Neural cell (in vitro differentiated cells): ENCODE results near the gene ASB18. TPM values are rescaled to one million over a fixed set of nuclear protein-coding genes. Genes with fewer than 3 reads are reported as not detected.

Experiments used
- H2AFZ ChIP-seq: fragments of 200-600, 300-800 bp; sonication (generic), shearing (Covaris generic); 2 replicates; pipeline ENCODE4 v1.6.0; 2014; ENCODE audit warnings: low read depth, mild to moderate bottlenecking, antibody characterized with exemption, low read length, moderate library complexity
- H3F3A ChIP-seq: fragments of 200-600 bp; shearing (Covaris generic); 2 replicates; pipeline ENCODE4 v1.6.1; 2016; ENCODE audit warnings: mild to moderate bottlenecking, moderate library complexity, mixed read lengths, antibody characterized with exemption, low read length; ENCODE audit not compliant: insufficient read depth, poor library complexity, severe bottlenecking
- H3K27ac ChIP-seq: fragments of 200-600, 300-800 bp; sonication (generic), shearing (Covaris generic); 2 replicates; pipeline ENCODE4 v1.5.1; 2014; ENCODE audit warnings: mild to moderate bottlenecking, low read length, moderate library complexity
- H3K27me3 ChIP-seq: fragments of 300-800, 200-600 bp; sonication (generic), shearing (Covaris generic); 2 replicates; pipeline ENCODE4 v1.6.0; 2014; ENCODE audit warnings: mild to moderate bottlenecking, low read depth, low read length, moderate library complexity; ENCODE audit not compliant: insufficient read depth
- H3K36me3 ChIP-seq: fragments of 300-800, 200-600 bp; sonication (generic), shearing (Covaris generic); 2 replicates; pipeline ENCODE4 v1.5.1; 2014; ENCODE audit warnings: mild to moderate bottlenecking, antibody characterized with exemption, low read length, moderate library complexity; ENCODE audit not compliant: insufficient read depth
- H3K4me2 ChIP-seq: fragments of 300-800, 200-600 bp; sonication (generic), shearing (Covaris generic); 2 replicates; pipeline ENCODE4 v1.6.0; 2014; ENCODE audit warnings: mild to moderate bottlenecking, low read length
- H3K4me3 ChIP-seq: fragments of 300-800, 200-600 bp; sonication (generic), shearing (Covaris generic); 2 replicates; pipeline ENCODE4 v1.5.1; 2014; ENCODE audit warnings: mild to moderate bottlenecking, low read length, moderate library complexity
- H3K79me2 ChIP-seq: fragments of 200-600 bp; shearing (Covaris generic); replicated peaks from 2 replicates; pipeline ENCODE4 v1.6.0; 2014; ENCODE audit warnings: mild to moderate bottlenecking, low read length, moderate library complexity; ENCODE audit not compliant: insufficient read depth
- H3K9ac ChIP-seq: fragments of 300-800, 200-600 bp; sonication (generic), shearing (Covaris generic); 2 replicates; pipeline ENCODE4 v1.6.1; 2016; ENCODE audit warnings: mild to moderate bottlenecking, low read length, mixed read lengths
- H3K9me2 ChIP-seq: fragments of 200-600 bp; shearing (Covaris generic); 2 replicates; pipeline ENCODE4 v1.6.1; 2016; ENCODE audit warnings: mild to moderate bottlenecking, low read length, mixed read lengths; ENCODE audit not compliant: insufficient read depth
- H3K9me3 ChIP-seq: fragments of 200-600, 300-800 bp; sonication (generic), shearing (Covaris generic); 2 replicates; pipeline ENCODE4 v1.6.1; 2016; ENCODE audit warnings: mild to moderate bottlenecking, mixed run types, low read length, moderate library complexity, mixed read lengths
- H4K20me1 ChIP-seq: fragments of 200-600 bp; shearing (Covaris generic); 2 replicates; pipeline ENCODE4 v1.6.1; 2016; ENCODE audit warnings: mild to moderate bottlenecking, mixed run types; ENCODE audit not compliant: insufficient read depth
- CTCF ChIP-seq: fragments of 450-650 bp; IDR thresholded peaks from 2 replicates; pipeline ENCODE4 v1.5.1; 2014; ENCODE audit warnings: antibody characterized with exemption, mild to moderate bottlenecking, moderate library complexity; ENCODE audit not compliant: poor library complexity, severe bottlenecking
- EP300 ChIP-seq: fragments of 450-650 bp; conservative IDR thresholded peaks from 2 replicates; pipeline ENCODE4 v1.6.1; 2014; ENCODE audit warnings: antibody characterized with exemption, mild to moderate bottlenecking, moderate library complexity; ENCODE audit not compliant: poor library complexity, severe bottlenecking
- EZH2 ChIP-seq: fragments of 200-600, 300-800 bp; shearing (Covaris generic), sonication (generic); IDR thresholded peaks from 2 replicates; pipeline ENCODE4 v1.6.1; 2014; ENCODE audit warnings: antibody characterized with exemption, low read length, borderline replicate concordance, mild to moderate bottlenecking; ENCODE audit not compliant: insufficient read depth, poor library complexity, severe bottlenecking
- MXI1 ChIP-seq: fragments of 450-650 bp; conservative IDR thresholded peaks from 2 replicates; pipeline ENCODE4 v1.6.1; 2014; ENCODE audit warnings: antibody characterized with exemption, mild to moderate bottlenecking; ENCODE audit not compliant: poor library complexity, severe bottlenecking
- POLR2AphosphoS5 ChIP-seq: IDR thresholded peaks from 2 replicates; pipeline ENCODE4 v1.6.1; 2012
- RAD21 ChIP-seq: fragments of 450-650 bp; conservative IDR thresholded peaks from 2 replicates; pipeline ENCODE4 v1.6.1; 2014; ENCODE audit warnings: antibody characterized with exemption, mild to moderate bottlenecking, moderate library complexity
- SMC3 ChIP-seq: fragments of 450-650 bp; conservative IDR thresholded peaks from 2 replicates; pipeline ENCODE4 v1.6.1; 2014; ENCODE audit warnings: antibody characterized with exemption, mild to moderate bottlenecking, moderate library complexity; ENCODE audit not compliant: poor library complexity
- TAF1 ChIP-seq: IDR thresholded peaks from 2 replicates; pipeline ENCODE4 v1.6.1; 2012; ENCODE audit warnings: low read depth
- polyA plus RNA-seq: library from polyadenylated mRNA; depleted of rRNA; stranded (reverse); fragments of >200 nt; gene quantifications from 2 replicates; pipeline ENCODE4 v1.2.3, GENCODE V29; 2014

The ASB18 gene
- polyA plus RNA-seq, 1 donor from 2014 or later, result not detected

GRCh38 chr2:236173036-236173728 lies 91.0 kb downstream of the ASB18 start:
- H3K27ac ChIP-seq, result no peak overlapping the region
- H3K9ac ChIP-seq, result no peak overlapping the region
- TF ChIP-seq MXI1 (no peak), CTCF (no peak), EP300 (no peak), RAD21 (no peak), TAF1 (no peak), EZH2 (peak; percentile 84), SMC3 (no peak)
- no peaks in the 10 kb centered on the region for H3K9me2 ChIP-seq
- H2AFZ ChIP-seq, result no peak overlapping the region
- H3F3A ChIP-seq, result peaks cover 5% of the 10 kb centered on the region
- H3K4me3 ChIP-seq, result no peak overlapping the region
- H3K36me3 ChIP-seq, result no peaks in the 10 kb centered on the region
- H3K79me2 ChIP-seq, result no peaks in the 10 kb centered on the region
- H4K20me1 ChIP-seq, result no peaks in the 10 kb centered on the region
- no peaks in the 10 kb centered on the region for H3K9me3 ChIP-seq
- H3K4me2 ChIP-seq, result no peak overlapping the region
- H3K27me3 ChIP-seq, result peaks cover 100% of the 10 kb centered on the region

- Histone ChIP-seq H3F3A (peaks cover 5% of the 10 kb centered on the region), H3K27me3 (peaks cover 100% of the 10 kb centered on the region), H3K4me2 (no peak overlapping the region), H3K4me3 (no peak overlapping the region), H3K9ac (no peak overlapping the region), H3K36me3 (no peaks in the 10 kb centered on the region), H3K79me2 (no peaks in the 10 kb centered on the region), H4K20me1 (no peaks in the 10 kb centered on the region), H3K9me2 (no peaks in the 10 kb centered on the region), H3K27ac (no peak overlapping the region), H3K9me3 (no peaks in the 10 kb centered on the region), H2AFZ (no peak overlapping the region)
- TF ChIP-seq CTCF (no peak), EZH2 (peak; percentile 13)
Observed at GRCh38 chr2:236172255-236173035, 91.8 kb downstream of the ASB18 start.

- no peaks in the 10 kb centered on the region for H4K20me1 ChIP-seq
- no peak overlapping the region for H3K9ac ChIP-seq
- no peaks in the 10 kb centered on the region for H3K36me3 ChIP-seq
- H3K4me2 ChIP-seq, result no peak overlapping the region
- peaks cover 5% of the 10 kb centered on the region for H3F3A ChIP-seq
- TF ChIP-seq RAD21 (no peak), TAF1 (no peak), EZH2 (peak; percentile 25), POLR2AphosphoS5 (no peak), EP300 (no peak)
- H3K9me3 ChIP-seq, result no peaks in the 10 kb centered on the region
- H3K27ac ChIP-seq, result no peak overlapping the region
- H3K4me3 ChIP-seq, result no peak overlapping the region
- H3K79me2 ChIP-seq, result no peaks in the 10 kb centered on the region
- no peaks in the 10 kb centered on the region for H3K9me2 ChIP-seq
- peaks cover 100% of the 10 kb centered on the region for H3K27me3 ChIP-seq
- H2AFZ ChIP-seq, result no peak overlapping the region
Observed at GRCh38 chr2:236171680-236172254, 92.4 kb downstream of the ASB18 start.
